Measurements from ENCODE around the gene ATP1B3.

GRCh38 chr3:141963301-141963700 is 86.9 kb downstream of the ATP1B3 start:
- TF ChIP-seq CTCF (IDR thresholded peaks at IDR 0.05; ENCODE audit: low read depth, low read length, poor library complexity, severe bottlenecking) (no peak), EZH2phosphoT487 (IDR thresholded peaks at IDR 0.05; ENCODE audit: borderline replicate concordance, low read length) (no peak)
